OCI-M2 (cell line): Measurements from ENCODE around the gene FRMD4A.

Experiments
- DNase-seq: peaks from one replicate; lab custom pipeline; 2025; ENCODE audit not compliant: unreplicated experiment; lab: John Stamatoyannopoulos, UW

The FRMD4A gene

DNA sequence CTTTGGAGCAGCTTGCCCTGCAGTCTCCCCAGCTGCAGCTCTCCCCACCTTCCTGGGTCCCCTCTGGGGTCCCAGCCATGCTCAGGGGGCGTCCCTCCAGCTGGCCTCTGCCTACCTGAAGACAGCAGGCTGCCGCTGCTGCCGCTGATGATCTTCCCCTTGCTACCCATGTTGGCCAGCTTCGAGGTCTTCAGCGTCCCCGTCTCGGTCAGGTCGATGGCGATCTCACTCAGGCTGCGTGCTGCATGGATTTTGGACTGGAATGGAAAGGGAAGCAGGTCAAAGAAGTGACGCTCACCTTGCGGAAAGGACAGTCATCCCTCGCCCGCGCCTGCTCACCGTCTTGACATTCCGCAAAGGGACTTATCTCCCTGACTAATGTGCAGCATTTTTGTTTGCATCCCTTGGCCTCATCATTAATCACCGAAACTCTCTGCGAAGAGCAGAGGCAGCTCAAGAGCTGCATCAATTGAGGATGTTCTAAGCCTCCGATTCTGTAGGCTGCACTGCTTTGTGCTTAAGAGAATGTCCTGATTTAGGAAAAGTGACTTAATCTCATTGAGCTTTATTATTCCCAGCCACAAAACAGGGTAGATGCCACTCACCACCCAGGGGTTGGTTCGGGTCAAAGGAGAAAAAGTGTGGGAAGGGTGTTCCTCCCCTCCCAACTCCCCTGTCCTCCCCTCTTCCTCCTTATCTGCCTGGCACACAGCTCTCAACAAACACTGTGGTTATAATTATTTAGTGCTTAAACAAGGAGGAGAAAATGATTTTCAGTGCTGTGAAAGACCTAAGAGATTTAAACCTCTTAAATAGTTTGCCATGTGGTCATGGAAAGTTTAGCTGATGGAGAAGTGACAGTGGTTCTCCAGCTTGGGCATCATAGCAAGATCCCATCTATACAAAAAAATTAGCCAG lies 636.7 kb downstream of the FRMD4A start:
- DNase-seq = no peak

DNA sequence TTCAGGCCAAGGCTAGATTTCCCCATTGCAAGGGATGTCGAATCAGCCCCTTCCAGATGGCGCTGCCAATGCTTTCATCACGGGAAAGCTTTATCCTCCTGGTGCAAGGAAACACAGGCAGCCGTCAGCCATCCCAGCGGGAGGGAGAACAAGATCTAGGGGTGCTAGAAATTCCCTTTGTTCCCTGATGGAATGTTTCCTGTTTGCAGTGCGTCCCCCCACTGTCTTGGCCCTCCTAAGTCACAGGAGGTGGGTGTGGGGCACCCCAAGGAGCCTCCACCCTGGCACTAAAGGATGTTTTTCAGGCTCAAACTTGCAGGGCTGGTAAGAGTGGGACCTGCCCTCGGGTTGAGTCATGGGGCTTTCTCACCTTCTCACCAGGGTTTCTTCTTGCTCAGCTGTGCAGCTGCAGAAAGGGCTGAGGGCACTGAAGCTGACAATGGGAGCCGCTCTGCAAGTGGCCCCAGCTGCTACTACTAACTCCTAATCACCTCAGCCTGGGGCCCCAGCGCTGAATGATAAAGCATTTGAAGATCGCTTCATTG lies 640.4 kb downstream of the FRMD4A start:
- DNase-seq = no peak

DNA sequence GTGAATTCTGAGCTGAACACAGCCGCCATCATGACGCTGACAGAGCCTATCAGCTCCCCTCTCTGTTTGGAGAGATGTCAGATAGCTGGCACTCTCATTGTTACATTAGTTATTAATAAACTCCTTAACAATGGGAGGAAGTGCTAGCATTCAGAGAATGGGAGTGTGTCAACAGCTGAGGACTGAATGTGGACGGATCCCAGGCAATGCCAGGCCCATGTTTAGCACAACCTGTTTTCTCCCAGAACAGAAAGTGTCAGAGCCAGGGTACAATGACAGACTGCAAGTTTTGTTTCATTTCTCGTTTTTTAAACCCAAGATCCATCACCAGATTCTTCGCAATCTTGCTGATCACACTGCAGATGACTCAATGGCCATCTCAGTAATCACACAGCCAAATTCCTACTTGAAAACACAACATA lies 644.4 kb downstream of the FRMD4A start:
- DNase-seq = no peak

DNA sequence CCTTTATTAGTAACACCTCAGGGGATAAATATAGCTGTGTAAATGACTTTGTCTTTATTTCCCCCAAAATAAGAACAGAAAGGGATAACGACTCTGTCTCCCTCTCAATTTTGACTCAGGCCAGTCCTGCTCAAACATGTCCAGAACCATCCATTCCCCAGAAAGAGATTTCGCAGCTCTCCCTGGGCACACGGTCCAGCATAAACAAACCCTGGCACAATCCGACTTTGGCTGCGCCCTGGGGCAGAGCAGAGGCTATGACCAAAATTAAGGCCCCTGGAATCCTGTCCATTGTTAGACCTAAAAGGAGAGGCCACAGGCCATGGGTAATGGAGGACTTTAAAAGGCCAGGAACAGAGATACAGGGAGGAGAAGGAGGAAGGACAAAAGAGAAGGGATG lies 644.8 kb downstream of the FRMD4A start:
- DNase-seq = no peak

DNA sequence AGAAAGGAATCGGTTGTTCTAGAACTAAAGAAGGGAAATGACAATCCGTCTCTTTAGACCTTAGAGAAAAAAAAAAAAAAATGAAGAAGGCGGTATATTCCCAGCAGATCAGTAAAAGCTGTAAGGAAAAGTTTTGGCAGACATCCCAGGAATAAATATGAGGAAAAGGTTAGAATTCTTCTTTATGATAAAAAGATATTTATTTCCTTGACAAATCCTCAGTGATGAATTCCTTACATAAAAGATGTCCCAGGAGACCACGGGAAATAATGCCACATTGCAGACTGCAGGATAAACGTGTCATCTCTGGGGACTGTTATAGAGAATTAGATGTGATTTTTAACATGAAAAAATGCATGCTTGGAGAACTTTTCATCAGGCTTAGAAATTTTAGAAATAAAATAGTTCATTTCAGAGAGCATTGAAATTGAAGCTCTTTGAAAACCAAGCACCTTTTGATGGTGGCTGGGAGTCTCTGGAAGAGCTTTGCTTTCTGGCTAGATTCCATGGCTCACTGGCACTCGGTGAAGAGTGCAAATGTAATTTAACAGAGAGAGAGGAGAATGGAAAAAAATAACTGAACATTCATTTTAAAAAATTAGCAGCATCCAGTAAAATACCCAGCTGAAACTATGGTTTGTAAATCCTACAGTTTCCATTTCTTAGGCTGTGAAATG lies 645.8 kb downstream of the FRMD4A start:
- DNase-seq = no peak

DNA sequence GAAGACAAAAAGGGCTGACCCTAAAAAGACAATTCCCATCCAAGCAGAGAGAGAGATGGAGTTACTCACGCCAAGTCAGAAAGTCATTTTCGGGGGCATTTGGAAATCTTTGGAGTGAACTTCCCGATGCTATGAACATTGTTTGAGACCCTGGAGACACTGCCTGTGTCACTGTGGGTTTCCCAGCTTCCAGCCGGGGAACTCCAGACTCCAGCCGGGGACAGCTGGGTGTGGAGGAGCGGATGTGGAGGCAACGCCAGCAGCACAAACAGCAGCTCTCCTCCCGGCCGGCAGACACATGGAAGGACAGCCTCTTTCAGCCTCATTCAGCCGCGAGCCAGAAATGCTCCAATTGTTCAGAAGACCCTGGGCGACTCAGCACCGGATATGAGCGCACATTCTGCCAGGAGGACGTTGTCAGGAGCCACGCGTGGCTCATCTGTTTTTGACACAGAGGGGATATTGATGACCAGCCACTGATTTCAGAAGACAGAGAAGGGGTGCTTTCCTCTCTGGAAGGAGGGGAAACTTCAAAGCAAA lies 646.4 kb downstream of the FRMD4A start:
- no peak for DNase-seq

DNA sequence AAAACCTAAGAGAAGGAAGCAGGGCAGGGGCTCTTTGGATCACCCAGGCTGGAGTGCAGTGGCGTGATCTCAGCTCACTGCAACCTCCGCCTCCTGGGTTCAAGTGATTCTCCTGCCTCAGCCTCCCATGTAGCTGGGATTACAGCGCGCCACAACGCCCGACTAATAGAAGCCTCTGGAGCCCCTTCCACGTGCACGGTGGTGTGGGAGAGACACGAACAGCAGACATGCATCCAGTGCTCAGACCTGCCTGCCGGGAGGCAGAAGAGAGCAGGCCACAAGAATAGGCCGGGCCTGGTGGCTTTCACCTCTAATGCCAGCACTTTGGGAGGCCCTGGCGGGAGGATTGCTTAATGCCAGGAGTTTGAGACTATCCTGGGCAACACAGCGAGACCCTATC lies 647.7 kb downstream of the FRMD4A start:
- no peak for DNase-seq

DNA sequence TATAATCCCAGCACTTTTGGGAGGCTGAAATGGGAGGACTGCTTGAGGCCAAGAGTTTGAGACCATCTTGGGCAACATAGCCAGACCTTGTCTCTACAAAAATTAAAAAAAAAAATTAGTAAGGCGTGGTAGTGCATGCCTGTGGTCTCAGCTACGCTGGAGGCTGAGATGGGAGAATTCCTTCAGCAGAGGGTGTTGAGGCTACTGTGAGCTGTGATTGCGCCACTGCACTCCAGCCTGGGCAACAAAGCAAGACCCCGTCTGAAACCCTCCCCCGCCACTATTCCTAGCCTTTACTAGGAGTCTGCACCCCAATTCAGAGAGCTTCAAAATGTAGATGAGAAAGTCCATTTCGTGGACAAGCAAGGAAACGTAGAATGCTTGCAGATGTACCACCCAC lies 648.8 kb downstream of the FRMD4A start:
- no peak for DNase-seq

DNA sequence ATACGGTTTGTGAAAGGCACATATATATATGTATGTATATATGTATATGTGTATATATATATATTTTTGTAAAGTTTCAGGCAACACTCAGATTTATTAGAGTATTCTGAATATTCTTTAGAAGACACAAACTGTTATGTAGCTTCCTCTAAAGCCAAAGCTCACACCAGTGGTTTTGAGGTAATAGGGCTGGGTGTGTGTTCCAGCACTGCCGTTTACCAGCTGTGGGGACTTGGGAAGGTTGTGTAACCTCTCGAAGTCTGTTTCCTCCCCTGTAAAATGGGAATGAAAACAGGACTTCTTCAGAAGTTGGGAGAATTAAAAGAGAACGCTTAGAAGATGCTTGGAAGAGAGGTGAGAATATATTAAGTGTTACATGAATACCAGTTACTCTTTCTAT lies 649.2 kb downstream of the FRMD4A start:
- no peak for DNase-seq

DNA sequence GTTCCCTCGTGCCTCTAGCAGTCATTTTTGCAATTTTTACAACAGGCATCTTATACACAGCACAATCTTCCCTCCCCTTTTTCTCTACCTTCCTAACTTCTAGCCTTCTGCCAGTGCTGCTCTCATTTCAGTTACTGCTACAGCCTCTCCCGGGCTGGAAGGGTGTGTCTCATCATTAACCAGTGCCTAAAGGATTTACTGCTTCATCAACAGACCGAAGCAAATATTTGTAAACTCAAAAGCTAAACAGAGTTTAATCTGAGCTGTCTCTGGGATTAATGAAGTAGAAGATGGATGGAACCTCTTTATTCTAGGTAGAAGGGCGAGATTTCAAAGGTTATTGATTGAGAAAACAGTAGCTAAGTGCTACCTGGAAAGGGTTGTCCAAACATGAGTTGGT lies 649.6 kb downstream of the FRMD4A start:
- no peak for DNase-seq

DNA sequence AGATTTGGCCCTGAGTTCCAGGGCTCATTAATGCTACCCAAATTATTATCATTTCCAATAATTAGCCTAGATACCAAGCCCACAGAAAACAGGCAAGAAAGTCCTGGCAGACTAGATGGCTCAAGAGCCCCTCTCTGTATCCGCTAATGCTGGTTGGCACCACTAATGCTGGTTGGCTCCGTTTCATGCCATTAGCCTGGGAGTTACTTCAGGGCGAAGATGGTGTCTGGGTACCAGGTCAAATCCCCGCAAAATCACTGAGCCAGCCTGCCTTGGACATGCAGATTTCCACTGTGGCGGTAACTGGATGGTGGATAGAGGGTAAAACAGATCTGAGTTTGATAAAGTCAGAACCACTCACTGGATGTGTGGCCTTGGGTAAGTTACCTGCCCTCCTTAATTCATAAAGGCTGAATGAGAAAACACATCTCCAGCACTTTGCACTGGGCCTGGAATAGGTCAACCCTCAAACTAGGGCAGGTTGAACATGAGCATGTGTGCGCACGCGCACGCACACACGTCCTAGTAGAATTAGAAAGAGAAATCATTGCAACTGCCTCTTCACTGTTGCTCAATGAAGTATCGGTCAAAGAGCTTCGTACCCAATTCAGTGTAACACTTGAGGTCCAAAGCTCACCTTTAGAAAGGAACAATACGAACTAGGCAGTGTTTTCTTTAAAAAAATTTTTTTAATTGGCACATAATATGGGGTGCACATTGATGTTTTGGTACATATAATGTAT lies 652.5 kb downstream of the FRMD4A start:
- DNase-seq = no peak

DNA sequence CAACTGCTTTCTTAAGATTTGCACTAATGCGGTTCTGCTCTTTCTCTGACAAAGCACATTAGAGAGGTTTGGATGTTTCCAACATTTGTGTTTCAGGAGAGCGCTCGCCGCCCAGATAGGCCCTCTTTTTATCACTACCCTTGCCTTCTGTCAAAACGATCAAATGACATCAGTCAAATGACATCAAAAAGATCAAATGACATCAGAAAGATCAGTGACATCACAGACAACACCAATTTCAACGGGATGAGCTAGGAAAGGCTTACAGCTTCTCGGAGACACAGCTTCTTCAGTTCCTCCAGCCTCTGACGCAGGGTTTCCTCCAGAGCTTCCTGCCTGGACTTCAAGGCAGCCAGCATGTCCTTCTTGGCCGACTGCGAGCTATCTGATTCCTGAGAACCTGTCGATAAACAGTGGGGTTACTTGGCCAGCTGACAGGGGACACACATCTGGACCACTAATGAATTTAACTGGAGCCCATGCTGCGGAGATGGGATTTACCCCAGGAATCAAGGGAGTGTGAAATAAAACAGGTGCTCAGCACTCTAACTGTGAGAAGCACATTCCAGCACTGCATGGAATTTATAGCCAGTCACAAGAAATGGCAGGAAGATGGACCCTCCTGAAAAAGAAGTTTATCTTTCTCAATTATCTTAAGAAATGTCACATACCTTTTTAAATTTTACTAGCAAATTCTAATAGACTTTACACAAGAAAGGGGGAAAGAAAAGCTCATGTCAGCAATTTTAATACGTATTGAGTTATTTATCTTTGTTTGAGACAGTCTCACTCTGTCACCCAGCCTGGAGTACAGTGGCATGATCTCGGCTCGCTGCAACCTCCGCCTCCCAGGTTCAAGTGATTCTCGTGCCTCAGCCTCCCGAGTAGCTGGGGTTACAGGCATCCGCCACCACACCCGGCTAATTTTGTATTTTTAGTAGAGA lies 655.8 kb downstream of the FRMD4A start:
- no peak for DNase-seq

DNA sequence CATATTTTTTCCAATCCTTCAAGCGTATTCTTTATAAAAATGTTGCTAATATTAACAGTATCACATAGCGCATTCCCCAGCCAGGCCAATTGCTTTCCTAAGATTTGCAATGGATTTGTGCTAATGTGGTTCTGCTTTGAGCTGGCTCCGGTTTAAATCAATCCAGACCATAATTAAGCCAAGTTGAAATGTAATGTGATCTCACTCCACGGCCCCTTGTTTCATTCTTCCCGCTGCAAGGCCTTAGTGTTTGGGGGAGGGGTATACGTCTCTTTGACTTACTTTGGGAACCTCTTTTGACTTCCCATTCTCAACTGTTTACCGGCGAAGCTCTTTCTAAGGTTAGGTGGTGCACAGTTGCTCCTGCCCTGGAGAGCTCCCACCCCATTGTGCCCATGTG lies 657.6 kb downstream of the FRMD4A start:
- DNase-seq = no peak

DNA sequence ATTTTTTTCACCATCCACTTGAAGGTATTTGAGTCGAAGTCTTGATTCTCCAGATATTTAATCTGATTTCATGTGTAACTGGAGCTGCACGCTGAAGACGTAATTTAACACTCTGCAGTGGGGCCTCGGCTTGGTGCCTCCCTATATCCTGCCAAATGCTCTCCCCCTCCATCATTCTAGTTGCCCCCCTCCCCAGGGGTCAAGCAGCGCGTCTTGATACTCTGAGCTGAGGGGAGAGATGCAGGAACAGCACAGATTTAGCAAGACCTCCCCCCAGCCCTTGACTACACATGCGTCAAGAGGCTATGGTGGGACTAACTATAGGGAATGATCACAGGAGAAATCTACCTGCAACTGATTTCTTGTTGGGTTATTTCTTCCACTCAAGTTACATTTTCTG lies 658.2 kb downstream of the FRMD4A start:
- DNase-seq = no peak

DNA sequence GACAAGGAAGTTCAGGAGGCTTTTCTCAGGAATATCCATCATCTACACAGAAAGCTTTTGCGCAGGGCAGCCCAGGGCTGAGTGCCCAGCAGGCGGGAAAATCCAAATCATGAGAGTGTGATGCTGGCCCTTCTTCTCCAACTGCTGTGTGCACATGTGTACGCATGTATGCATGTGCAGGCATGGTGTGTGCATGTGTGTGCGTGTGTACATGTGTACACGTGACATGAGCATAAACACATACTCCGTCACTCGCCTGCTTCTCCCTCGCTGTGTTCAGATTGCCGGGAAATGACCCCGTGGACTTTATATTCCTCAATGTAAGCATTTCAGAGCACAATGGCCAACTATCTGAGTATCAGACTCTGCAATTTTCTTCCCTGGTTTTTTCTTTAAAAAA lies 658.8 kb downstream of the FRMD4A start:
- no peak for DNase-seq

DNA sequence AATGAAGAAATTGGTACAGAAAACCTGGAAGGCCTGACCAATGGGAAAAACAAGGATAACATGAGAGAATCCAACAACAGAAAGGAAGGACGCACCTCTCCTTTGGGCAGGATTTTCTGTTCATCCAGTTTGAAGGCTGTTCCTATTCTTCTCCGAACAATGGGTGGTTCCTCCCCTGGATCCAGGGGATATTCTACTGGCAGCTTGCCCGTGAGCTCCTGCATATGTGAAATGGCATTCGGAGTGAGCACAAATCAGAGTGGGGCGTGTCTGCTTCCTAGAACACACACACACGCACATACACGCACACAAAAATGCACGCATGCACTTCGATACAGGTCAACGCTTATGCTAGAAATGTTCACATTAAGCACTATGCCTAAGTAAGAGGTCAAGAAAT lies 660.4 kb downstream of the FRMD4A start:
- no peak for DNase-seq

DNA sequence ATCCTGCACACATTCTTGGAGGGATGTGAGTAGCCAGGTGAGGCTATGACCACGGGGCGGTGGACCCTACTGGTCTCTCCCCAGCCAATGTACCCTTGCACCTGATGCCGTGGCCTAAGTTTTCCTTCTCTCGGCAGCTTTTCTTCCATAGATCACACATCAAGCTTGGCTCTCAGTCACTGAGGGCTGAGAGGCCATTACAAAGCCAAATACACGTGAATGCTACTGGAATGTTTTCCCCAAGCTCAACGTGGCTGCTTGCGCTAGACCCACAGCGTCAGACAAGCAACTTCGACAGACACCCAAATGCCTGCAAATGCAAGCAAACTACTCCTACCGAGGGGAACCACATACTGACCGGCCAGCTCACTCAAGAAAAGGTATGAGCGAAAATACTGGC lies 660.8 kb downstream of the FRMD4A start:
- no peak for DNase-seq

DNA sequence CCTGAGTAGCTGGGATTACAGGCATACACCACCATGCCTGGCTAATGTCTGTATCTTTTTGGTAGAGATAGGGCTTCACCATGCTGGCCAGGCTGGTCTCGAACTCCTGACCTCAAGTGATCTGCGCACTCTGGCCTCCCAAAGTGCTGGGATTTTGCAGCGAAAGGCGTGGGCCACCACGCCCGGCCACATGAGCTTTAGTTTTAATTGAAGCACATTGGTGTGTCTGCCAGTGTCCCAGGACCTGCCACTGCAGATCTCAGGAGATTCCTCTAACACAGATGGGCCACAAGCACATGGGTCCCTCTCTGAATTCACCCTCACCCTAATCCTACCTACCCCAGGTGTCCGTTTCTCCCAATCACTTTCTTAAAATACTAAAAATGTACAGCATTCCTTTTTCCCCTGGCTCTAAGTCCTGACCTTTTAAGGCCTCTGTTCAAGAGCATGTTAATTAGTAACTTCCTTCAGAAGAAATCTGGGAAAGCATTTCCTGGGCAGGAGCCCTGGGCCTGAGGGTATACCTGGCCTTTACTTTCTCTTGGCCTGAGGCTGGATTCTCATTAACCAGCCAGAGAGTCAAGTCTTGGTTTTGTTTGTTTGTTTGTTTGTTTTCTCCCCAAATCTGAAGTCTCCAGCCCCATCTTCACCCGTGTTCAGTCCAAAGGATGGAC lies 661.4 kb downstream of the FRMD4A start:
- DNase-seq = no peak

DNA sequence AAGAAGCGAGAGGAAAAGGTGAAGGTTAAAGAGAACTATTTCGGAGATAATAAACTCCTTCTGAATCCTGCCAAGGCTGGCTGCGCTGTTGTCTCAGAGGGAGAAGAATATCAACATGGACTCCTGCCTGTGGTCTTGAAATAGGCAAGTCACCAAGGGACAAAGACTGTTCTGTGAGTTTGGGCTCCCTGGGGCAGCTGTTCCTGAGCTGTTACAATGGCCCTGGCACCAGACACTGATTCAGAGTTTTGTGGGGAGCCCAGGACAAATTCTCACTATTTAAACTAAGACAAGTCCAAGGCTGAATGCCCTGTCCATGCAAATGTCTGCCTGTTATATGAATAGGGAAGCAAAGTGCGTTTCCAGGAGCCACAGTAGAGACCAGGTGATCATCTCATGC lies 662.6 kb downstream of the FRMD4A start:
- no peak for DNase-seq
